Measurements from ENCODE around the gene CST11.

Gene CST11

GRCh38 chr20:23453549-23454543 lies 1.2 kb upstream of the CST11 start:
- DNase-seq: no peak

DNA sequence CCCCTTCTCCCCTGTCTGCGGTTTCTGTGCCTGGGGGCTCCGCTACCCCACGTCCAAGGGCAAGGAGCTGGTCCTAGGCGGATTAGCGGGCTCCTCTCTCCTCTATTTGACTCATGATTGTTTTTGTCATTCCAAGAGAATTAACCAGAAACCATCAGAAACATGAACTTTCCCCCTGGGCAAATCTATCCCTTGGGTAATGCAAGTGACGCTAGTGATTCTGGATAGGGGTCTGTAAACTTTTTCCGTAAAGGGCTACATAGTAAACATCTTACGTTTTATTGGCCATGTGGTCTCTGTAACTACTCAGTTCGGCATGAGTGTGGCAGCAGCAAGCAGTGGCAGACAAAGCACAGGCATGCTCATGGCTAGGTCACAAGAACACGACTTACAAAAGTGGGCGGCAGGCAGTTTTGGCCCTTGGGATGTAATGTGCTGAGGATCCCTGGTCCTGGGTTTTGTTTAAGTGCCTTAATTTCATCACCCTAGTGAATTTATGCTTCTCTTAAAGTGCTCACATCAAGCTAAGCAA lies 654 bp downstream of the CST11 start:
- no peak for DNase-seq

DNA sequence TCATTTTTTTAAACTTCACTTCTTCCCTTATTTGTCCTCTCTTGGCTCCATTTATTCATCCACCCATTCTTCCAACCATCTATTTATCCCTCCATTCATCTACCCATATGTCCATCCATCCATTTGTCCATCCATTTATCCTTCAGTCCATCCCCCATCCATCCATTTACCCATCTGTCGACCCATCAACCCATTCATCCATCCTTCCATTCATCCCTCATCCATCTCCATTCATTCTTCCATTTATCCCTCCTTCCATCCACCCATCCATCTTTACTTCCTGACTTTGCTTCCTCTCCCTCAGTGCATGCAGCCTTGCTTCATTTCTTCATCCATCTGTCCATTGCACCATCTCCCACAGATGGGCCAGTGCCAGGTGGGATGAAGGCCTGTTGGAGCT lies 1.8 kb downstream of the CST11 start:
- no peak for DNase-seq

DNA sequence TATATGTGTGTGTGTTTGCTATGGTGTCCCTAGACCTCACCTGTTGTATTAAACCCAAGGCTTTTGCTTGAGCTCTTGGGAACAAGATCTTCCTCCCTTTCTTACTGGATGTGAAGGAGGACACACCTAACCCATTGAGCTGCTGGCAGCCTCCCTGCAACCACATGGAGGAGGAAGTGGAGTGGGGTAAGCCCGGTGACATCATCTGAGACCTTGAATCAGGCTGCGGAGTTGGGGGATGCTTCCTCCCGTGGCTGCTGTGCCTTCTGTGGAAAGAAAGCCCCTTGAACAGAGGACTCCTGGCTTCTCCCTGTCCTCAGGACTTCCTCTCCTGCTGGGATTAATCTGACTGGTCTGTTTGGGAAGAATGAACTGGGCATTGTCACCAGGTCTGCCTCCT lies 3.3 kb downstream of the CST11 start:
- DNase-seq: peak; percentile 4

GRCh38 chr20:23448167-23448566 lies 4.5 kb downstream of the CST11 start:
- no peak for DNase-seq

DNA sequence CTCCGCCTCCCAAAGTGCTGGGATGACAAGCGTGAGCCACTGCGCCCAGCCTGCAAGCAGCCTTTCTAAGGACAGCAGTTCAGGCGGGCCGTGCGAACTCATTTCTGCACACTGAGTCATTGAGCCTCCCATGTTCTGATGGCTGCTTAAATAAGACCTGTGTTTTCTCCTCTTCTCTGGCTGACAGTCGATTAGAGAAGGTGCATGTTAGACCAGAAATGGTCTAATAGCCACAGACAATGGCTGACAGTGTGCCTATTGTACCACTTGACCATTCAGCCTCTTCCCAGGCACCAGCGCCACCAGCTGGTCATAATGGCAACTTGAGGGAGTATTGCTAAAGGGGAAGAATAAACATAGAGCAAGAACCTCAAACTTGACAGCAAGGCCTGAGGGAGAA lies 6.2 kb downstream of the CST11 start:
- DNase-seq: peak; percentile 18

GRCh38 chr20:23445596-23446217 lies 7.0 kb downstream of the CST11 start:
- no peak for DNase-seq

DNA sequence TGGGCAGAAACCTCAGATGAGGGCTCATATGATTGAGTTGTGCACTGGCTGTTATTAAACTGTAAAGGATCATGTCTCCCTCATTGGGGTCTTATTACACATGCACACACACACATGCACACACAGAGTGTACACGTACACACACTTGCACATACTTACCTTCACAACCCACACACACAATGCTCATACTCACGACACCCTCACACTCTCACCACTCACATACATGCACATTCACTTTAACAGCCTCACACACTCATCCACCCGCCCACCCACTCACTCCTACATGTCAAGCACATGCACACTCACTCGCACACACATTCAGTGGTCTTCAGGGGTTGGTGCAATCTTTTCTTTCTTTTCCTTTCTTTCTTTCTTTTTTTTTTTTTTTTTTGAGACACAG lies 7.8 kb downstream of the CST11 start:
- DNase-seq: no peak

DNA sequence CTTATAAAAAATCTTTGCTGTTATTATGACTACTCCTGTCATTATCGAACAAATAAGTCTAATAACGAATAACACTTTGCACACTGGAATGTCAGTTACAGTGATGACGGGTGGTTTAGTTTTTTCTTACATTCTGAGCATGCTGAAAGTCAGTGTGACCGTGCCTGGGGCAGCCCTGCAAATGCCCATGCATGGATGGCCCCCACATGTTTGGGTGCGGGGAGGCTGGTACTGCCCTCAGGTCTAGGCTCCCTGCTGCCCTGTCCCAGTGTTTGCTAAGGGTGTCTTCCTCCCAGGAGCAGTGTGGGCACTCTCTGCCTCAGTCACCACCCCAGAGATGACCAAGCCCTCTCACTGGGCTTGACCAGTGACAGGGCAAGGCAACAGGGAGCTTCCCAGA lies 10.2 kb downstream of the CST11 start:
- DNase-seq: no peak

DNA sequence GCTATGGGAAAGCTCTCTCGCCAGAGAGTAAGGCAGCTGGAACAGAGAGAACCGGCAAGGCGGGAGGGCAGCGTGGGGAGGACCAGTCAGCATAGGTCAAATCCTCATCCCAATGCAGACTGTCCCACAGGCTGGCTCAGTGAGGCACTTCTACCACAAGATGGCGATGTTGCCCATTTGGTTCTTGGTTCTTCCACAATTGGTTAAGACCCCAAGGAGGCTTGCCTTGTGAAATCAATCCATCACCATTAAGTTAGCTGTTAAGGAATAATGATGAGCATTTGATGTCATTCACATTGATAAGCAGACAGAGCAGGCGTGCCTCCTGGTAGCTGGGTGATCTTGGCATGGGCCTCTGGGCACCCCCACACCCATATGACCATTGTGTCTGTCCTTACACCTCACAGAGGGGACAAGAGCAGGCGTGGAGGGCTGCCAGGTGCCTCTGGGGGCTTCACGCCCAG lies 10.8 kb downstream of the CST11 start:
- peak; percentile 72 for DNase-seq

- no peak for DNase-seq
Measured at GRCh38 chr20:23440004-23440403, 12.7 kb downstream of the CST11 start.

DNA sequence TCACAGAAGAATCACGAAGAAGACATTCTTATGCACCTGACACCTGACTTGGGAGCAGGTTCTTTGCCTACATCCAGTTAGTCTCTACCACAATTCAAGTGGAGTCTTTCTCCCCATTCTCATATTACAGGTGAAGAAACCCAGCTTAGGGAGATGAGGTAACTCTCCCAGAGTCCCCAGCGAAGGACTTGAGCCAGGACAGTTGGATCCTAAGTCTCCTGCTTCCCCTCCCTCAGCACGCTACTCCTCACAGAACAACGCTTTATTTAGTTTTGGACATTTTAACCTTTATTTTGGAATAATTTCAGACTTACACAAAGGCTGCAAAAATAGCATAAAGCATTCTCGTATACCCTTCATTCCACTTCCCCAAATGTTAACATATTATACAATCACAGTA lies 14.0 kb downstream of the CST11 start:
- no peak for DNase-seq

DNA sequence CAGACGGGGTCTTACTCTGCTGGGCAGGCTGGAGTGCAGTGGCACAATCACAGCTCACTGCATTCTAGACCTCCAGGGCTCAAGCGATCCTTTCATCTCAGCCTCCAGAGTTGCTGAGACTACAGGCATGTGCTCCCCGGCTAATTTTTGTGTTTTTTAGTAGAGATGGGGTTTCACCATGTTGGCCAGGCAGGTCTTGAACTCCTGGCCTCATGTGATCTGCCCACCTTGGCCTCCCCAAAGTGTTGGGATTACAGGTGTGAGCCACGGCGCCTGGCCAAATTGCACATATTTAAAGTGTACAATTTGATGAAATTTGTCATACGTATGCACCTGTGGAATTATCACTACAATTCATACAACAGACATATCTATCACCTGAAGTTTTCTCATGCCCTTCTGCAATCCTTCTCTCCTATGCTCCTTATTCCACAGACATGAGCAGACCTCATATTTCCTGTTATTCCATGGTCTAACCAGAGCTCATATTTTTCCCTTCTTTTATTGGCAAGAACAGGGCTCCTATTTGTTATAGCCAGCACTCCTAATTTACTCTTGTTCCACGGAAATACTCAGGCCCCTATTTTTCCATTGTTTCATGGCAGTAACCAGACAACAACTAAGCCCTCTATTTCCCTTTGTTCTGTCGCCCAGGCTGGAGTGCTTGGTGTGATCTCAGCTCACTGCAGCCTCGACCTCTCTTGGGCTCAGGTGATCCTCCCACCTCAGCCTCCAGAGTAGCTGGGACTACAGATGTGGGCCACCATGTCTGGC lies 15.4 kb downstream of the CST11 start:
- DNase-seq: no peak

DNA sequence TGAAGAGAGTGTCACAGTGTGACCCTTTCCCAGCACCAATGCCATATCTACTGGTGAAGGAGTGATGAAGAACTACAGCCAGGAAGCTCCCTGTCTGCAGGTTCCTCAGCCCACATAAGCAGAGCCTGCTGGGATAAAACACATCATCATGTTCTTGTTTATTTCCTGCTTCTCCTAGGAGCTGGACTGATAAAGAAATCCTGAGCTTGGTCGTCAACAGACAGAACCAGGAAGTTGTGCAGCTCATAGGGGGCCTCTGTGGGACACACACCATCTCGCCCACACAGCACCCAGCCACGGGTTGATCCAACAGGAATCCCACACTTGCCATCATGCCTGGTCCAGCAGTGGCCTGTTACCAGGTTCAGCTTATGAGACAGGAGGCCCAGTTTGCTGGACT lies 16.0 kb downstream of the CST11 start:
- DNase-seq: no peak

DNA sequence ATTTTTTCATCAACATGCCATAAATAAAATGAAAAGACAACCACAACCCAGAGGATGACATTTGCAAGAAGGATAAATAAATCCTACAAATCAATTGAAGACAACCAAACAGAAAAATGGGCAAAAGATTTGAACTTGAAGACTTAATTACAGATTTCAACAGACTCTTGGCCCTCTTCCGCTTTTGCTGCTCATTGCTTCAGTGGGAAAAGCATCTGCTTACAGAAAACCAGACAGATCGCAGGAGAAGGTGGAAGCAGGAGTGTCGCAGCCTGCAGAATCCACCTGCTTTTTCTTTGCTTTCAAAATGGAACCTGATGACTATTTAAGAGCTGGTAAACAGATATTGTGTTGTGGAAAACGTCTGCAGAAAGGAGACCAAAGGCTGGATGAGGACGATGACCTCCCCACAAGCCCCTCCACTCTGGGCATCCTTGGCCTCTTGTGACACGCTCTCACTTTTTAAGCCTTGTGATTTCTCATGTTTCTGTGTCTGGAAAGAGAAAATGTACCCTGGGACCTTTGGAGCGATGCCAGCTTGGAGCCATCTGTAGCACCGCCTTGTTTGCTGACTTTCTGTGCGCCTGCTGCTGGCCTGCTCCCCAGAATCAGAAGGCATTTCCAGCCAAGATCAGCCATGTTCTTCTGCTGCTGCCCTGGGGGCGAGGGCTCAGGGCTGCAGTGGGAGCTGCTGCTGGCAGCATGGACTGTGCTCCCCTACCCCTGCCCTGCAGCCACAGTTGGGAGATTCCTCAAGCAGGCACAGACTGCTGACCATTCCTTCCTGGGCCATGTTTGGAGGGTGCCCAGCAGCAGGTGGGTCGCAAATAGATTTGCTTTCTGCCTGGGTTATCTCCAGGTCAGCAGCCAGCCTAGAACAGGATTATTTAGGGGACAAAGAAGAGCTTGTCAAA lies 16.8 kb downstream of the CST11 start:
- no peak for DNase-seq

DNA sequence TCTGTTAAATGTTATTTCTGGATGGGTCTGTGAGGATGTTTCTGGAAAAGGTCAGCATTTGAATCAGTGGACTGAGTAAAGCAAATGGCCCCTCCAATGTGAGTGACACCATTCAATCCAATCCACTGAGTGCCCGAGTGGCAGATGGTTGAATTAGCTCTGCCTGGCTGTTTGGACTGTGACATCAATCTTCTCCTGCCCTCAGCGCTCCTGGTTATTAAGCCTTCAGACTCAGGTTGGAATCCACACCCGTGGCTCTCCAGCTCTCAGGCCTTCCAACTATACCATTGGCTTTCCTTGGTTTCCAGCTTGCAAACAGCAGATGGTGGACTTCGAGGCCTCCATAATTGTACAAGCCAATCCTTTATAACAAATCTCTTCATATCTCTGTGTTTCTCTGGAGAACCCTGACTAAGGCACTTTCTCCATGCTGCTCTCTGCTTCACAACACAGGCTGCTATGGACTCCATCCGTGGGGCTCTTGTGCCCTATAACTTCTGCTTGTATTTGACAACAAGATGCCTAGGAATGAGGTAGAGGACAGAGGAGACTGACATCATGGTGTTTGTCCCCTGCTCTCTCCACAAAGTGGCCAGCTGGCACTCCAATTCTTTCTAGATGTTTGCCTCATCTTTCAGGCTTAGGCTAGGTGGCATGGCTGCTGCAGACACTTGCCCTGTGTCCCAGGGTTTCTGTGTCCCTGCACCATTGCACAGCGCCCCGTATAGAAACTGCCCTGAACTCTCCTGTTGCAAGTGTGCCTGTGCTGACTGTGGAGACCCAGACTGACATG lies 18.0 kb downstream of the CST11 start:
- DNase-seq: no peak

- DNase-seq: no peak
Measured at GRCh38 chr20:23433628-23434027, 19.0 kb downstream of the CST11 start.

GRCh38 chr20:23425129-23425528 lies 27.5 kb downstream of the CST11 start:
- DNase-seq: no peak

DNA sequence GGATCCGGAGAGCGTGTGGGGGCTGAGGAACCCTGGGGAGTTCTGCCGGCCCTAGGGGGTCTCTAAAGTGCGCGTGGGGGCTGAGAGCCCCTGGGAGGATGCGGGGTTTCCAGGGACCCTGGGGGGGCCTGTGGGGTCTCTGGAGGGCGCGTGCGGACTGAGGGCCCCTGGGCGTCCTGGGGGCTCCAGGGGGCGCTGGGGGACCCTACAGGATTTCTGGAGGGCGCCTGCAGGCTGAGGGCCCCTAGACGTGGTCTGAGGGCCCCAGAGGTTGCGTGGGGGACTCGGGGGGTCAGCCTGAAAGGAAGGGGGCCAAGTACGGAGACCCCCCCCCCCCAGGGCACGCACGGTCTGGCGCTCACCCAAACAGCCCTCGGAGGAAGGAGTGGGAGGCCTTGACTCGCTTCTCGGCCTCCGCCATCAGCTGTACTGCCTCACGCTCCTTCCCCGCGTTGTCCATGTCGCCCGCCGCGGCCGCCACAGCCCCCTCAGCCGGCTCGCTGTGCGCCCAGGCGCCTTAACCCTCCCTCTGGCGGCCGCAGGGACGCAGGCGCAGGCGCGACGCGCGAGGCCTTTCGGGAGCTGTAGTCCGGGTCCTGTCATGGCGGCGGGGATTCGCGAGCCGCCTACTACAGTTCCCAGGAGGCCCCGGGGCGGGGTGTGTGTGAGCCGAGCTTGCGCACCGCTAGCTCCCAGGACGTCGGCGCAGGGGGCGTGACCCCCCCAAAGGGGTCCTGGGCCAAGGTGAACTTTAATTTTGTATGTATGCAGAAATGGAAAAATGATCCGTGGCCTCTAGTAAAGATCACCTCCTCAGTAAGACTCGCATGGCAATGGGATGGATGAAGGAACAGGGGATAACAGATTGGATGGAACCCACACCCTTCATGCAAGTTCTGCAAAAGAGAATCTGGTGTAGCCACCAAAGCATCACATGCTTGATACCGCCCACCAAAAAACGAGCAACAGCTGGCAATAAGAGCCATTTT lies 31.4 kb downstream of the CST11 start, which contains the start of gene NAPB:
Gene NAPB (minus strand): TSS at position 546 of the 989 bp plus-strand sequence. CDS start 86 bp downstream, at position 460.
- DNase-seq: peak; percentile 94
